Upper lobe of right lung (tissue), 1 donor: ENCODE results near the gene UBE2QL1. TPM values are rescaled to one million over a fixed set of nuclear protein-coding genes. Genes with fewer than 3 reads are reported as not detected.

ENCODE experiments used
- ATAC-seq: fragments of 200-7000 bp; cut with Tn5 transposase; one replicate; pipeline ENCODE4 v1.9.1; 2020; ENCODE audit warnings: mild to moderate bottlenecking, moderate library complexity
- DNase-seq: peaks from one replicate; pipeline ENCODE4 v3.0.0-alpha.2; 2020
- H3K27ac ChIP-seq: fragments of 200-600 bp; one replicate; pipeline ENCODE4 v1.8.0; 2022
- H3K27me3 ChIP-seq: fragments of 200-600 bp; one replicate; pipeline ENCODE4 v1.8.0; 2022; ENCODE audit warnings: mild to moderate bottlenecking
- H3K36me3 ChIP-seq: fragments of 200-600 bp; one replicate; pipeline ENCODE4 v1.8.0; 2022
- H3K4me1 ChIP-seq: fragments of 200-600 bp; one replicate; pipeline ENCODE4 v1.8.0; 2022
- H3K4me3 ChIP-seq: fragments of 200-600 bp; one replicate; pipeline ENCODE4 v1.8.0; 2022; ENCODE audit warnings: mild to moderate bottlenecking
- H3K9me3 ChIP-seq: fragments of 200-600 bp; one replicate; pipeline ENCODE4 v1.8.0; 2022
- intact Hi-C: fragments of 100-400 bp; cut with DNase I; formaldehyde crosslinking; loops from one replicate; pipeline ENCODE4 v1.11.0; 2022
- total RNA-seq: library from RNA; stranded (reverse); fragmentation: NEBNext Ultra II Directional; extraction: Animal tissue kit (Norgen Biotek cat#: 25700); gene quantifications from one replicate; pipeline ENCODE4 v1.2.1, GENCODE V29; 2021
- TF ChIP-seq, protein P1 (sequence below): fragments of 200-600 bp; IDR thresholded peaks from one replicate; pipeline ENCODE4 v1.8.0; 2022; ENCODE audit warnings: antibody characterized with exemption
- donor health status: DM: no; HTN: yes; CAD: no; lungs with severe emphysema.

UBE2QL1 gene
- total RNA-seq, 1 donor from 2014 or later = not detected

DNA sequence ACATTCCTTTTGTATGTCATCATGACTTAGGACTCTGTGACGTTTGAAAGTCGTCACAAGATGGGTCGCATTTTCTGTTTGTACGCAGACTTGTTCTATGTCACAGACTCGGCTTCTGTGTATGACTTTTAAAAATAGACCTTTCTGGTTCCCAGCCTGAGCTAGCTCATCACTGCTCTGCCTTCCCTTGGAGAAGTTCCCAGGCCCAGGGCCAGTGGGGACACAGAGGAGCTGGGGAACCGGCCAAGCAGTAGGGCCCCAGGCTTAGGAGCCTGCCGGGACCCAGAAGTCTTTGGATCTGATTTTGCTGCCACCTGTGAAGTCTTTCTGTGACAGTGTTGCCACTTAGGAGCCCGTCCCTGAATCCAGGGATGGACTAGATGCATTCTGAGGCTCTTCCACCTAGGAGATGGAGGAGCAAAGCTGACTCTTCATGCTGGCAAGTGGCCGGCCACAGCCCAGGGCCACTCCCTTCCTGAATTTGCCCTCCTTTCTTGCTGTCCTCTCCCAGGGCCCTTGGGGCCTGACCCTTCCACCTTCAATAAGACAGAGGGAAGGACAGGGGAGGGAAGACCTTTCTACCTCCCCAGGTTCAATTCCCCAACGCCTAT, 18.1 kb upstream of the UBE2QL1 start:
- H3K36me3 ChIP-seq = no peaks in the 10 kb centered on the region
- H3K4me1 ChIP-seq = no peaks in the 10 kb centered on the region
- ATAC-seq (no peak), DNase-seq (no peak)
- intact Hi-C loops = no loop called here
- TF ChIP-seq, protein P1, sequence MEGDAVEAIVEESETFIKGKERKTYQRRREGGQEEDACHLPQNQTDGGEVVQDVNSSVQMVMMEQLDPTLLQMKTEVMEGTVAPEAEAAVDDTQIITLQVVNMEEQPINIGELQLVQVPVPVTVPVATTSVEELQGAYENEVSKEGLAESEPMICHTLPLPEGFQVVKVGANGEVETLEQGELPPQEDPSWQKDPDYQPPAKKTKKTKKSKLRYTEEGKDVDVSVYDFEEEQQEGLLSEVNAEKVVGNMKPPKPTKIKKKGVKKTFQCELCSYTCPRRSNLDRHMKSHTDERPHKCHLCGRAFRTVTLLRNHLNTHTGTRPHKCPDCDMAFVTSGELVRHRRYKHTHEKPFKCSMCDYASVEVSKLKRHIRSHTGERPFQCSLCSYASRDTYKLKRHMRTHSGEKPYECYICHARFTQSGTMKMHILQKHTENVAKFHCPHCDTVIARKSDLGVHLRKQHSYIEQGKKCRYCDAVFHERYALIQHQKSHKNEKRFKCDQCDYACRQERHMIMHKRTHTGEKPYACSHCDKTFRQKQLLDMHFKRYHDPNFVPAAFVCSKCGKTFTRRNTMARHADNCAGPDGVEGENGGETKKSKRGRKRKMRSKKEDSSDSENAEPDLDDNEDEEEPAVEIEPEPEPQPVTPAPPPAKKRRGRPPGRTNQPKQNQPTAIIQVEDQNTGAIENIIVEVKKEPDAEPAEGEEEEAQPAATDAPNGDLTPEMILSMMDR = no peak
- H3K27me3 ChIP-seq = peaks cover 20% of the 10 kb centered on the region
- H3K9me3 ChIP-seq = no peaks in the 10 kb centered on the region
- H3K27ac ChIP-seq = no peak overlapping the region
- H3K4me3 ChIP-seq = no peak overlapping the region

DNA sequence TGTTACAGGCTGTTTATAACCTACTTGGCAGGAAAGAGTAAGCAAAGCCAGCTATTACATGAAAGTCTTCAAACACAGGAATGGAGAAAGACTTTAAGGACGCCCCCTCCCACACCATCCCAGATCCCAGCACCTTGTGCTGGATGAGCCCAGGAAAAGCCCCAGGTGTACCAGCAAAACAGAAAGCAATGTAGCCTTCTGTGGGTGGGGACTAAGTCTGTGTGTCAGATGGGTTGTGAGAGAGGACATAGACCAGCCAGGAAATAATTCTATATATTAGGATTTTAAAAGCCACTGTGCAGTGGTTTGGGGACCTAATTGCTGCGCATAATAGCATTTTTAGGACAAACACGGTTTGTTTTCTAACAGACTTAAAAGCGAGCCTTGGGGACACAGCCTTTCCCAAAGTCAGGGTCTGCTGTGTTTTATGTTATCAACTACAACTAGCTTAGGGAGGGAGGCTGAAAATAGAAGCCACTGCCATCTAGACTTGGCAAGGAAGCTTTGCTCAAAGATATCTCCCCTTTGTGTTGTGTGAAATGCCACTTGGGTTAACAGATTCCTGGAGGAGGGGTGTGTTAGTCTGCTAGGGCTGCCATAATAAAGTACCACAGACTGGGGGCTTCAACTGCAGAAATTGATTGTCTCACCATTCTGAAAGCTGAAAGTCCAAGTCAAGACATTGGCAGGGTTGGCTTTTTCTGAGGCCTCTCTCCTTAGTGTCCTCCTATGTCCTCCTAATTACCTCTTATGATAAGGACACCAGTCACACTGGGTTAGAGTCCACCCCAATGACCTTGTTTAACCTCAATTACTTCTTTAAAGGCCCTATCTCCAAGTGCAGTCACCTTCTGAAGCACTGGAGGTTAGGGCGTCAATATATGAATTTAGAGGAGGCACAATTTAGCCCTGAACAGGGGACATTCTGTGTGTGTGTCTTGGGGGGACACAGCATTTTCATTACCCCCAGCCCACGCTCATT, 17.2 kb upstream of the UBE2QL1 start:
- no peak for ATAC-seq
- DNase-seq = no peak
- H3K27ac ChIP-seq = no peak overlapping the region
- H3K36me3 ChIP-seq = no peaks in the 10 kb centered on the region
- TF ChIP-seq, protein P1 = no peak
- H3K4me1 ChIP-seq = no peaks in the 10 kb centered on the region
- no peaks in the 10 kb centered on the region for H3K9me3 ChIP-seq
- intact Hi-C loops = no loop called here
- H3K27me3 ChIP-seq = peaks cover 20% of the 10 kb centered on the region
- H3K4me3 ChIP-seq = no peak overlapping the region

DNA sequence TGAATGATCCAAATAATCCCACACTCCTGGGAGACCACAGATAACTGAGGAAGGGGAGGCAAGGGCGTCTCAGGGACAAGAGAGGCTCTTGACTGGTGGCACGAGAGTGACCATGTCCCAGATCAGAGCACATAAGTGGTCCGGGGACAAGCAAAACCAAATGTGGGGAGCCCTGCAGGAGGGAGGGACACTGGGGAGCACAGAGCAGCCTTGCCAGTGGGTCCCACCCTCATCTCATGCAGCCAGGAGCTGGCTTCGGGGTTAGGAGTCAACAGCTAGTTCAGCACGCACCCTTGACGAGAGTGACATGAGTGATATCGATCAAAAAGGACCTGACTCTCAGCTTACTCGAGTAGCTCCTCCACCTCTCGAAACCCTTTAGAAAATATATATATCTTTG, 16.5 kb upstream of the UBE2QL1 start:
- H3K9me3 ChIP-seq = no peaks in the 10 kb centered on the region
- peaks cover 20% of the 10 kb centered on the region for H3K27me3 ChIP-seq
- TF ChIP-seq, protein P1 = no peak
- H3K27ac ChIP-seq = no peak overlapping the region
- ATAC-seq (no peak), DNase-seq (no peak)
- no peak overlapping the region for H3K4me3 ChIP-seq
- intact Hi-C loops = no loop called here
- no peaks in the 10 kb centered on the region for H3K36me3 ChIP-seq
- no peaks in the 10 kb centered on the region for H3K4me1 ChIP-seq

GRCh38 chr5:6434731-6435130, 13.9 kb upstream of the UBE2QL1 start:
- ATAC-seq (no peak), DNase-seq (no peak)
- no peak overlapping the region for H3K27ac ChIP-seq
- no peak overlapping the region for H3K4me3 ChIP-seq
- H3K4me1 ChIP-seq = no peaks in the 10 kb centered on the region
- no peaks in the 10 kb centered on the region for H3K36me3 ChIP-seq
- TF ChIP-seq, protein P1 = no peak
- H3K9me3 ChIP-seq = no peaks in the 10 kb centered on the region
- intact Hi-C loops = no loop called here
- peaks cover 29% of the 10 kb centered on the region for H3K27me3 ChIP-seq

DNA sequence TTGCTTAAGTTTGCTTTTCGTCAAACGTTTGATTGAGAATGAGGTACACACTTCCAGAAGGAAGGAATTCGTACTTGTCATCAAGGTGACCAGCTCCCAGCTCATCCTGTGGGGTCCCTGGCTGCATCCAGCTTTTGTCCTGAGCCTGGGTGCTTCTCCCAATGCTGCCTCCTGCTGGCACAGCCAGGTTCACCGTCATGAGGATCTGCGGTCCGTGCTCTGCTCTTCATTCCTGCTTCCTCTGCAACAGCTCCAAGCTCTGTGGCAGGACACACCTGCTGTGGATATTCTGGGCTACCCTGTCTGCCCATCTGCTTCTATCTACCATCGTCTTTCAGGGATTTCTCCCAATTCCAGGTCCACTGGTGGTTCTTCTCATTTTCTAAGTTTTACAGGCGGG, 13.3 kb upstream of the UBE2QL1 start:
- Histone ChIP-seq H3K4me1 (no peaks in the 10 kb centered on the region), H3K36me3 (no peaks in the 10 kb centered on the region)

More for the DNA sequence above, 13.3 kb upstream of the UBE2QL1 start:
- intact Hi-C loops = no loop called here
- ATAC-seq (peak; percentile 26), DNase-seq (no peak)
- Histone ChIP-seq H3K4me3 (no peak overlapping the region), H3K9me3 (no peaks in the 10 kb centered on the region), H3K27me3 (peaks cover 26% of the 10 kb centered on the region), H3K27ac (no peak overlapping the region)
- TF ChIP-seq, protein P1 = peak; percentile 17
